Loucy (cell line): Measurements from ENCODE around the gene FBXL14.

Experiments
- H2AFZ ChIP-seq: fragments of 200-600 bp; sonication (generic); 2 replicates; pipeline ENCODE4 v1.6.0; 2016; ENCODE audit warnings: antibody characterized with exemption, mild to moderate bottlenecking, low read length, moderate library complexity
- H3F3A ChIP-seq: fragments of 200-600 bp; 2 replicates; pipeline ENCODE4 v1.6.0; 2016; ENCODE audit warnings: antibody characterized with exemption, low read depth, mild to moderate bottlenecking
- H3K27me3 ChIP-seq: fragments of 200-600 bp; sonication (generic); 2 replicates; pipeline ENCODE4 v1.6.1; 2014; ENCODE audit warnings: low read length, mild to moderate bottlenecking; ENCODE audit not compliant: insufficient read depth, poor library complexity, severe bottlenecking
- H3K36me3 ChIP-seq: fragments of 200-600 bp; sonication (generic); 2 replicates; pipeline ENCODE4 v1.6.1; 2016; ENCODE audit warnings: low read length; ENCODE audit not compliant: insufficient read depth
- H3K4me1 ChIP-seq: fragments of 200-600 bp; sonication (generic); 2 replicates; pipeline ENCODE4 v1.5.1; 2014; ENCODE audit warnings: low read length, mild to moderate bottlenecking; ENCODE audit not compliant: insufficient read depth, poor library complexity, severe bottlenecking
- H3K4me2 ChIP-seq: fragments of 200-600 bp; sonication (generic); 2 replicates; pipeline ENCODE4 v1.6.0; 2014; ENCODE audit warnings: antibody characterized with exemption, low read length, low read depth, mild to moderate bottlenecking; ENCODE audit not compliant: poor library complexity, severe bottlenecking
- H3K4me3 ChIP-seq: fragments of 200-600 bp; sonication (generic); 2 replicates; pipeline ENCODE4 v1.5.1; 2014; ENCODE audit warnings: low read length, mild to moderate bottlenecking, mixed read lengths; ENCODE audit not compliant: poor library complexity, severe bottlenecking
- H3K79me2 ChIP-seq: fragments of 200-600 bp; sonication (generic); 2 replicates; pipeline ENCODE4 v1.6.1; 2014; ENCODE audit warnings: low read length; ENCODE audit not compliant: insufficient read depth
- H3K9ac ChIP-seq: fragments of 200-600 bp; sonication (generic); 2 replicates; pipeline ENCODE4 v1.6.0; 2014; ENCODE audit warnings: mild to moderate bottlenecking, low read depth, low read length, moderate library complexity; ENCODE audit not compliant: poor library complexity, severe bottlenecking
- H3K9me2 ChIP-seq: fragments of 200-600 bp; sonication (generic); replicated peaks from 2 replicates; pipeline ENCODE4 v1.6.1; 2016; ENCODE audit warnings: low read depth, low read length, mixed read lengths
- H3K9me3 ChIP-seq: fragments of 200-600 bp; sonication (generic); 2 replicates; pipeline ENCODE4 v1.6.1; 2014; ENCODE audit warnings: mild to moderate bottlenecking, antibody characterized with exemption, low read length, low read depth; ENCODE audit not compliant: insufficient read depth
- H4K20me1 ChIP-seq: fragments of 200-600 bp; sonication (generic); 2 replicates; pipeline ENCODE4 v1.6.0; 2014; ENCODE audit warnings: antibody characterized with exemption, low read length, mild to moderate bottlenecking; ENCODE audit not compliant: insufficient read depth, poor library complexity, severe bottlenecking
- EZH2phosphoT487 ChIP-seq: fragments of 200-600 bp; IDR thresholded peaks from 2 replicates; pipeline ENCODE4 v1.6.1; 2018; ENCODE audit warnings: antibody characterized with exemption, mild to moderate bottlenecking, moderate library complexity, borderline replicate concordance
- TF ChIP-seq, protein P1 (sequence below): fragments of 200-600 bp; sonication (generic); conservative IDR thresholded peaks from 2 replicates; pipeline ENCODE4 v1.5.1; 2014; ENCODE audit warnings: mild to moderate bottlenecking, antibody characterized with exemption, low read length

Gene FBXL14

GRCh38 chr12:1634149-1634548, 39.8 kb upstream of the FBXL14 start:
- Histone ChIP-seq H3K27me3 (peaks cover 4% of the 10 kb centered on the region), H3K4me2 (no peak overlapping the region), H3K4me3 (no peak overlapping the region), H3K36me3 (no peaks in the 10 kb centered on the region), H3F3A (no peaks in the 10 kb centered on the region), H3K9me2 (no peaks in the 10 kb centered on the region), H3K9ac (no peak overlapping the region), H3K4me1 (peaks cover 15% of the 10 kb centered on the region), H3K9me3 (no peaks in the 10 kb centered on the region), H2AFZ (no peak overlapping the region), H4K20me1 (no peaks in the 10 kb centered on the region), H3K79me2 (no peaks in the 10 kb centered on the region)
- TF ChIP-seq EZH2phosphoT487: no peak
- TF ChIP-seq, protein P1, sequence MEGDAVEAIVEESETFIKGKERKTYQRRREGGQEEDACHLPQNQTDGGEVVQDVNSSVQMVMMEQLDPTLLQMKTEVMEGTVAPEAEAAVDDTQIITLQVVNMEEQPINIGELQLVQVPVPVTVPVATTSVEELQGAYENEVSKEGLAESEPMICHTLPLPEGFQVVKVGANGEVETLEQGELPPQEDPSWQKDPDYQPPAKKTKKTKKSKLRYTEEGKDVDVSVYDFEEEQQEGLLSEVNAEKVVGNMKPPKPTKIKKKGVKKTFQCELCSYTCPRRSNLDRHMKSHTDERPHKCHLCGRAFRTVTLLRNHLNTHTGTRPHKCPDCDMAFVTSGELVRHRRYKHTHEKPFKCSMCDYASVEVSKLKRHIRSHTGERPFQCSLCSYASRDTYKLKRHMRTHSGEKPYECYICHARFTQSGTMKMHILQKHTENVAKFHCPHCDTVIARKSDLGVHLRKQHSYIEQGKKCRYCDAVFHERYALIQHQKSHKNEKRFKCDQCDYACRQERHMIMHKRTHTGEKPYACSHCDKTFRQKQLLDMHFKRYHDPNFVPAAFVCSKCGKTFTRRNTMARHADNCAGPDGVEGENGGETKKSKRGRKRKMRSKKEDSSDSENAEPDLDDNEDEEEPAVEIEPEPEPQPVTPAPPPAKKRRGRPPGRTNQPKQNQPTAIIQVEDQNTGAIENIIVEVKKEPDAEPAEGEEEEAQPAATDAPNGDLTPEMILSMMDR: no peak

- Histone ChIP-seq H3K9me2 (no peaks in the 10 kb centered on the region), H3F3A (no peaks in the 10 kb centered on the region), H2AFZ (no peak overlapping the region), H3K4me2 (no peak overlapping the region), H3K9me3 (no peaks in the 10 kb centered on the region), H3K4me3 (no peak overlapping the region), H3K4me1 (peaks cover 15% of the 10 kb centered on the region), H4K20me1 (no peaks in the 10 kb centered on the region), H3K79me2 (no peaks in the 10 kb centered on the region), H3K36me3 (no peaks in the 10 kb centered on the region), H3K9ac (no peak overlapping the region), H3K27me3 (peaks cover 4% of the 10 kb centered on the region)
- TF ChIP-seq, protein P1: no peak
- no peak for TF ChIP-seq EZH2phosphoT487
Measured at GRCh38 chr12:1633459-1633858, 39.1 kb upstream of the FBXL14 start.

DNA sequence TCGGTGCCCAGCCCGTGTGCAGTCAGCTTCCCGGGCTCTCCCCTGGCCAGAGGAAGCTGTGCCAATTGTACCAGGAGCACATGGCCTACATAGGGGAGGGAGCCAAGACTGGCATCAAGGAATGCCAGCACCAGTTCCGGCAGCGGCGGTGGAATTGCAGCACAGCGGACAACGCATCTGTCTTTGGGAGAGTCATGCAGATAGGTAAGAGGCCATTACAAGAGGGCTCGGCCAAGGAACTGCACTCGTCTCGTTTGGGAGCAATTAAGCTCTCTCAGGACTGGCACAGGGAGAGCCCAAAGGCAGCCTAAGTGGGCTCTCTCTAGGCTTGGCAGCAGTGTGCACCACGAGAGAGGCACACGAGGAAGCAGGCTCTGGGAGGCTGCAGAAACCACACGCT, 38.3 kb upstream of the FBXL14 start:
- Histone ChIP-seq H3K9ac (no peak overlapping the region), H3K36me3 (no peaks in the 10 kb centered on the region), H3K9me3 (no peaks in the 10 kb centered on the region), H3K4me1 (peaks cover 15% of the 10 kb centered on the region), H3K4me2 (no peak overlapping the region), H4K20me1 (no peaks in the 10 kb centered on the region), H3K27me3 (peaks cover 4% of the 10 kb centered on the region), H3K4me3 (no peak overlapping the region), H3K9me2 (no peaks in the 10 kb centered on the region), H2AFZ (no peak overlapping the region), H3F3A (no peaks in the 10 kb centered on the region), H3K79me2 (no peaks in the 10 kb centered on the region)
- TF ChIP-seq, protein P1: no peak
- no peak for TF ChIP-seq EZH2phosphoT487
